GM19043 (cell line): ENCODE data around the gene KCNQ1.

Experiments used
- ATAC-seq: cut with Tn5 transposase; IDR thresholded peaks from one replicate; pipeline ENCODE4 v1.9.1; 2021; ENCODE audit warnings: low read depth; ENCODE audit not compliant: unreplicated experiment

The KCNQ1 gene

GRCh38 chr11:2660357-2660939 is 215.6 kb downstream of the KCNQ1 start:
- no peak for ATAC-seq

- no peak for ATAC-seq
Measured at GRCh38 chr11:2661173-2662023, 216.6 kb downstream of the KCNQ1 start.

GRCh38 chr11:2662024-2662312 is 217.2 kb downstream of the KCNQ1 start:
- no peak for ATAC-seq

- ATAC-seq: no peak
Measured at GRCh38 chr11:2662430-2663299, 217.9 kb downstream of the KCNQ1 start.

GRCh38 chr11:2663506-2663905 is 218.7 kb downstream of the KCNQ1 start:
- no peak for ATAC-seq

- ATAC-seq: no peak
Measured at GRCh38 chr11:2663915-2664314, 219.1 kb downstream of the KCNQ1 start.

- no peak for ATAC-seq
Measured at GRCh38 chr11:2664376-2664775, 219.6 kb downstream of the KCNQ1 start.

GRCh38 chr11:2664791-2665525 is 220.2 kb downstream of the KCNQ1 start:
- ATAC-seq: no peak

- ATAC-seq: no peak
Measured at GRCh38 chr11:2665526-2666400, 221.0 kb downstream of the KCNQ1 start.

GRCh38 chr11:2666401-2666741 is 221.6 kb downstream of the KCNQ1 start:
- ATAC-seq: no peak

- ATAC-seq: no peak
Measured at GRCh38 chr11:2666828-2667570, 222.2 kb downstream of the KCNQ1 start.

GRCh38 chr11:2667940-2668339 is 223.1 kb downstream of the KCNQ1 start:
- no peak for ATAC-seq

- no peak for ATAC-seq
Measured at GRCh38 chr11:2668876-2669275, 224.1 kb downstream of the KCNQ1 start.

- no peak for ATAC-seq
Measured at GRCh38 chr11:2669634-2670469, 225.0 kb downstream of the KCNQ1 start.

- no peak for ATAC-seq
Measured at GRCh38 chr11:2670541-2671100, 225.8 kb downstream of the KCNQ1 start.

- ATAC-seq: no peak
Measured at GRCh38 chr11:2671748-2672147, 226.9 kb downstream of the KCNQ1 start.

GRCh38 chr11:2672553-2673249 is 227.9 kb downstream of the KCNQ1 start:
- ATAC-seq: no peak

- no peak for ATAC-seq
Measured at GRCh38 chr11:2673250-2673610, 228.4 kb downstream of the KCNQ1 start.
